GM23338 (cell line): ENCODE data around the gene PPP1CC. TPM values are rescaled to one million over a fixed set of nuclear protein-coding genes. Genes with fewer than 3 reads are reported as not detected.

ENCODE experiments used
- ATAC-seq: fragments of 200-7000 bp; cut with Tn5 transposase; 3 replicates; pipeline ENCODE4 v1.9.1; 2020
- DNase-seq: peaks from one replicate; pipeline ENCODE4 v3.0.0-alpha.2; 2015; ENCODE audit warnings: low spot score
- H2AFZ ChIP-seq: fragments of 200-600 bp; sonication (generic); 2 replicates; pipeline ENCODE4 v1.8.0; 2016; ENCODE audit warnings: antibody characterized with exemption, mild to moderate bottlenecking, moderate library complexity
- H3F3A ChIP-seq: fragments of 200-600 bp; sonication (generic); replicated peaks from 2 replicates; pipeline ENCODE4 v1.8.0; 2017; ENCODE audit warnings: antibody characterized with exemption, mixed run types, low read depth
- H3K27ac ChIP-seq: fragments of 200-600 bp; sonication (generic); 2 replicates; pipeline ENCODE4 v1.6.1; 2016; ENCODE audit warnings: low read depth
- H3K27me3 ChIP-seq: fragments of 200-600 bp; sonication (generic); 2 replicates; pipeline ENCODE4 v1.8.0; 2016; ENCODE audit warnings: mild to moderate bottlenecking, mixed run types, moderate library complexity; ENCODE audit not compliant: insufficient read depth
- H3K36me3 ChIP-seq: fragments of 200-600 bp; sonication (generic); 2 replicates; pipeline ENCODE4 v1.8.0; 2016; ENCODE audit warnings: mild to moderate bottlenecking; ENCODE audit not compliant: insufficient read depth
- H3K4me1 ChIP-seq: fragments of 200-600 bp; sonication (generic); 2 replicates; pipeline ENCODE4 v1.8.0; 2016; ENCODE audit warnings: mild to moderate bottlenecking, moderate library complexity; ENCODE audit not compliant: insufficient read depth
- H3K4me2 ChIP-seq: fragments of 200-600 bp; sonication (generic); 2 replicates; pipeline ENCODE4 v1.7.1; 2017; ENCODE audit warnings: mixed run types
- H3K4me3 ChIP-seq: fragments of 200-600 bp; sonication (generic); 2 replicates; pipeline ENCODE4 v1.6.1; 2016; ENCODE audit warnings: mixed run types
- H3K79me2 ChIP-seq: fragments of 200-600 bp; sonication (generic); replicated peaks from 2 replicates; pipeline ENCODE4 v1.8.0; 2017; ENCODE audit warnings: mild to moderate bottlenecking; ENCODE audit not compliant: insufficient read depth
- H3K9me2 ChIP-seq: fragments of 200-600 bp; sonication (generic); 2 replicates; pipeline ENCODE4 v1.8.0; 2017; ENCODE audit not compliant: insufficient read depth
- H4K20me1 ChIP-seq: fragments of 200-600 bp; sonication (generic); replicated peaks from 2 replicates; pipeline ENCODE4 v1.8.0; 2017; ENCODE audit warnings: mild to moderate bottlenecking; ENCODE audit not compliant: insufficient read depth
- H3K27ac Mint-ChIP-seq: 2 replicates; pipeline ENCODE4 v1.8.0; 2020; ENCODE audit warnings: inconsistent platforms, mild to moderate bottlenecking, moderate library complexity, mixed read lengths
- H3K27me3 Mint-ChIP-seq: 3 replicates; pipeline ENCODE4 v1.8.0; 2022; ENCODE audit warnings: low read depth, mild to moderate bottlenecking, moderate library complexity, mixed read lengths, inconsistent platforms; ENCODE audit not compliant: insufficient read depth, poor library complexity
- H3K36me3 Mint-ChIP-seq: 3 replicates; pipeline ENCODE4 v1.8.0; 2021; ENCODE audit warnings: low read depth, mild to moderate bottlenecking, inconsistent platforms, moderate library complexity, mixed read lengths
- H3K4me1 Mint-ChIP-seq: 3 replicates; pipeline ENCODE4 v1.8.0; 2020; ENCODE audit warnings: mild to moderate bottlenecking, inconsistent platforms, mixed read lengths
- H3K4me3 Mint-ChIP-seq: 3 replicates; pipeline ENCODE4 v1.8.0; 2021; ENCODE audit warnings: moderate library complexity, mild to moderate bottlenecking, inconsistent platforms, mixed read lengths
- H3K9me3 Mint-ChIP-seq: 3 replicates; pipeline ENCODE4 v1.8.0; 2020; ENCODE audit warnings: moderate library complexity, mild to moderate bottlenecking, inconsistent platforms, mixed read lengths
- CREB1 ChIP-seq: fragments of 250-450 bp; sonication (Bioruptor Pico); IDR thresholded peaks from 2 replicates; pipeline ENCODE4 v1.5.0; 2020; ENCODE audit warnings: low read depth, mild to moderate bottlenecking, moderate library complexity
- CTCF ChIP-seq, 2 experiments: fragments of 200-600 bp in 1 of 2; sonication (generic) in 1 of 2; conservative IDR thresholded peaks; 2 replicates each; pipeline versions ENCODE4 v1.5.1 to v1.6.1; 2016 to 2017; ENCODE audit warnings: antibody characterized with exemption in 2 of 2, low read depth in 2 of 2, mild to moderate bottlenecking in 2 of 2, moderate library complexity in 1 of 2
- ETS1 ChIP-seq: IDR thresholded peaks from 2 replicates; pipeline ENCODE4 v1.6.1; 2016; ENCODE audit warnings: antibody characterized with exemption
- EZH2 ChIP-seq: fragments of 200-600 bp; sonication (generic); IDR thresholded peaks from one replicate; pipeline ENCODE4 v1.8.0; 2017; ENCODE audit warnings: antibody characterized with exemption, mild to moderate bottlenecking, low read depth; ENCODE audit not compliant: unreplicated experiment
- EZH2phosphoT487 ChIP-seq: fragments of 200-600 bp; sonication (generic); IDR thresholded peaks from one replicate; pipeline ENCODE4 v1.8.1; 2018; ENCODE audit warnings: antibody characterized with exemption; ENCODE audit not compliant: unreplicated experiment
- JUNB ChIP-seq: IDR thresholded peaks from one replicate; pipeline ENCODE4 v1.6.1; 2016; ENCODE audit warnings: antibody characterized with exemption; ENCODE audit not compliant: unreplicated experiment
- NANOG ChIP-seq: IDR thresholded peaks from 2 replicates; pipeline ENCODE4 v1.6.1; 2016; ENCODE audit warnings: antibody characterized with exemption, borderline replicate concordance
- POLR2AphosphoS5 ChIP-seq: IDR thresholded peaks from 2 replicates; pipeline ENCODE4 v1.6.1; 2016; ENCODE audit warnings: antibody characterized with exemption, low read depth
- REST ChIP-seq: IDR thresholded peaks from one replicate; pipeline ENCODE4 v1.6.1; 2018; ENCODE audit warnings: antibody characterized with exemption; ENCODE audit not compliant: unreplicated experiment
- STAT1 ChIP-seq: IDR thresholded peaks from one replicate; pipeline ENCODE4 v1.6.1; 2016; ENCODE audit warnings: antibody characterized with exemption; ENCODE audit not compliant: unreplicated experiment
- ZNF114 ChIP-seq: fragments of 250-450 bp; sonication (Bioruptor Pico); IDR thresholded peaks from 2 replicates; pipeline ENCODE4 v1.5.0; 2020; ENCODE audit warnings: mild to moderate bottlenecking, moderate library complexity
- ZNF331 ChIP-seq: fragments of 250-450 bp; sonication (Bioruptor Pico); IDR thresholded peaks from 2 replicates; pipeline ENCODE4 v1.5.0; 2020; ENCODE audit warnings: low read depth, mild to moderate bottlenecking, moderate library complexity
- ZNF462 ChIP-seq: fragments of 250-450 bp; sonication (Bioruptor Pico); IDR thresholded peaks from 2 replicates; pipeline ENCODE4 v1.5.0; 2020; ENCODE audit warnings: mild to moderate bottlenecking, moderate library complexity
- polyA plus RNA-seq: library from polyadenylated mRNA; unstranded; fragments of >200 nt; fragmentation: Nextera tagmentation; extraction: Ambion mirVana; gene quantifications from 2 replicates; pipeline ENCODE4 v1.2.1, GENCODE V29; 2016
- total RNA-seq: library from RNA; depleted of rRNA; stranded (reverse); fragments of >200 nt; shearing (Covaris generic); gene quantifications from 2 replicates; pipeline ENCODE4 v1.2.3, GENCODE V29; 2014

The PPP1CC gene
- total and polyA plus RNA-seq, 2 experiments from 2014 or later, result 276 to 501 TPM

GRCh38 chr12:110775997-110776396 is 33.3 kb upstream of the PPP1CC start:
- peaks cover 15% of the 10 kb centered on the region for H3K36me3 Mint-ChIP-seq
- H3K27me3 Mint-ChIP-seq, result peaks cover 9% of the 10 kb centered on the region

More at GRCh38 chr12:110775997-110776396, 33.3 kb upstream of the PPP1CC start:
- Histone ChIP-seq H3K4me2 (no peak overlapping the region), H3K4me1 (no peaks in the 10 kb centered on the region), H3K27ac (no peak overlapping the region), H3K36me3 (no peaks in the 10 kb centered on the region), H3K9me2 (peaks cover 3% of the 10 kb centered on the region; the same call in 1 of the 2 replicates), H3F3A (no peaks in the 10 kb centered on the region), H4K20me1 (no peaks in the 10 kb centered on the region), H3K27me3 (no peaks in the 10 kb centered on the region), H3K79me2 (no peaks in the 10 kb centered on the region), H3K4me3 (no peak overlapping the region), H2AFZ (peak overlapping the region; percentile 74)
- Mint-ChIP-seq H3K9me3 (peaks cover 24% of the 10 kb centered on the region), H3K4me1 (peaks cover 14% of the 10 kb centered on the region; the same call in 2 of the 3 replicates), H3K27ac (peak overlapping the region; percentile 36; the same call in 1 of the 2 replicates), H3K4me3 (no peak overlapping the region)
- ATAC-seq, result no peak
- TF ChIP-seq STAT1 (no peak), EZH2 (no peak), EZH2phosphoT487 (no peak), REST (no peak), NANOG (no peak), ZNF114 (CRISPR knock-in tag) (no peak), ZNF331 (CRISPR knock-in tag) (no peak), ETS1 (no peak), CTCF (conservative IDR thresholded peaks at IDR 0.05; ENCODE audit: low read depth in 2 of 2) (no peak), POLR2AphosphoS5 (no peak), ZNF462 (CRISPR knock-in tag) (no peak), JUNB (no peak), CREB1 (CRISPR knock-in tag) (no peak)
- no peak for DNase-seq
